Liver (tissue), 9 donors: ENCODE measurements around the gene SMOC2. TPM values are rescaled to one million over a fixed set of nuclear protein-coding genes. Genes with fewer than 3 reads are reported as not detected.

Source experiments
- DNase-seq: peaks from one replicate; pipeline ENCODE4 v3.0.0-alpha.2; 2017; ENCODE audit warnings: low spot score
- H3K27ac ChIP-seq, 2 donors: one replicate each; pipeline ENCODE4 v1.7.0; 2013; ENCODE audit warnings: inconsistent platforms in 2 of 2, low read length in 2 of 2, control low read depth in 1 of 2, low read depth in 1 of 2, mild to moderate bottlenecking in 1 of 2
- H3K27me3 ChIP-seq, 4 donors: one replicate each; pipeline versions ENCODE4 v1.6.1 to v1.7.0; 2013; ENCODE audit warnings: low read length in 3 of 4, inconsistent platforms in 1 of 4, mild to moderate bottlenecking in 1 of 4, moderate library complexity in 1 of 4; ENCODE audit not compliant: control insufficient read depth in 4 of 4, insufficient read depth in 4 of 4
- H3K36me3 ChIP-seq, 4 donors: one replicate each; pipeline versions ENCODE4 v1.6.1 to v1.7.0; 2013; ENCODE audit warnings: low read length in 3 of 4, mild to moderate bottlenecking in 3 of 4, low read depth in 1 of 4, moderate library complexity in 1 of 4; ENCODE audit not compliant: control insufficient read depth in 4 of 4, insufficient read depth in 3 of 4
- H3K4me1 ChIP-seq, 4 donors: one replicate each; pipeline versions ENCODE4 v1.6.1 to v1.7.0; 2013; ENCODE audit warnings: low read length in 3 of 4, mild to moderate bottlenecking in 3 of 4, moderate library complexity in 1 of 4; ENCODE audit not compliant: control insufficient read depth in 4 of 4, insufficient read depth in 4 of 4
- H3K4me3 ChIP-seq, 3 donors: one replicate each; pipeline versions ENCODE4 v1.6.1 to v1.7.0; 2013; ENCODE audit warnings: low read length in 3 of 3, control low read depth in 1 of 3, low read depth in 1 of 3, mild to moderate bottlenecking in 1 of 3
- H3K9ac ChIP-seq, 2 donors: one replicate each; pipeline ENCODE4 v1.7.0; 2013; ENCODE audit warnings: low read length in 2 of 2, mild to moderate bottlenecking in 2 of 2, moderate library complexity in 2 of 2, control low read depth in 1 of 2, low read depth in 1 of 2
- H3K9me3 ChIP-seq, 4 donors: one replicate each; pipeline versions ENCODE4 v1.6.1 to v1.7.0; 2013; ENCODE audit warnings: low read length in 3 of 4; ENCODE audit not compliant: control insufficient read depth in 4 of 4
- ATF3 ChIP-seq: IDR thresholded peaks from 2 replicates; pipeline ENCODE4 v1.6.1; 2016; ENCODE audit warnings: antibody characterized with exemption
- CTCF ChIP-seq: fragments of 150-350 bp; IDR thresholded peaks from 2 replicates; pipeline ENCODE4 v1.5.1; 2017; ENCODE audit warnings: improper control_type of control experiment, low read depth, low read length; ENCODE audit not compliant: missing input control
- EGR1 ChIP-seq, 2 donors: IDR thresholded peaks; 2 replicates each; pipeline ENCODE4 v1.6.1; 2016 to 2018; ENCODE audit warnings: antibody characterized with exemption in 2 of 2, low read depth in 2 of 2
- FOXA1 ChIP-seq: IDR thresholded peaks from 2 replicates; pipeline ENCODE4 v1.6.1; 2016; ENCODE audit warnings: antibody characterized with exemption
- FOXA2 ChIP-seq: IDR thresholded peaks from 2 replicates; pipeline ENCODE4 v1.6.1; 2016; ENCODE audit warnings: antibody characterized with exemption
- GABPA ChIP-seq, 2 donors: IDR thresholded peaks in 1 of 2; conservative IDR thresholded peaks in 1 of 2; 2 replicates each; pipeline ENCODE4 v1.6.1; 2016; ENCODE audit warnings: antibody characterized with exemption in 2 of 2, mild to moderate bottlenecking in 1 of 2, moderate library complexity in 1 of 2
- HNF4A ChIP-seq, 2 donors: conservative IDR thresholded peaks; 2 replicates each; pipeline ENCODE4 v1.6.1; 2016; ENCODE audit warnings: antibody characterized with exemption in 2 of 2, mild to moderate bottlenecking in 2 of 2
- HNF4G ChIP-seq: IDR thresholded peaks from 2 replicates; pipeline ENCODE4 v1.6.1; 2016; ENCODE audit warnings: antibody characterized with exemption
- JUND ChIP-seq, 2 donors: IDR thresholded peaks; 2 replicates each; pipeline ENCODE4 v1.6.1; 2016; ENCODE audit warnings: antibody characterized with exemption in 2 of 2
- MAX ChIP-seq: IDR thresholded peaks from 2 replicates; pipeline ENCODE4 v1.6.1; 2016; ENCODE audit warnings: antibody characterized with exemption
- NR2F2 ChIP-seq: IDR thresholded peaks from 2 replicates; pipeline ENCODE4 v1.6.1; 2016; ENCODE audit warnings: antibody characterized with exemption
- REST ChIP-seq: IDR thresholded peaks from 2 replicates; pipeline ENCODE4 v1.6.1; 2016; ENCODE audit warnings: antibody characterized with exemption, mild to moderate bottlenecking
- RXRA ChIP-seq, 2 donors: IDR thresholded peaks; 2 replicates each; pipeline ENCODE4 v1.6.1; 2017 to 2018; ENCODE audit warnings: antibody characterized with exemption in 2 of 2, mild to moderate bottlenecking in 1 of 2
- SP1 ChIP-seq: IDR thresholded peaks from 2 replicates; pipeline ENCODE4 v1.6.1; 2018; ENCODE audit warnings: antibody characterized with exemption, mild to moderate bottlenecking
- TAF1 ChIP-seq: conservative IDR thresholded peaks from 2 replicates; pipeline ENCODE4 v1.6.1; 2016; ENCODE audit warnings: antibody characterized with exemption, mild to moderate bottlenecking
- YY1 ChIP-seq: IDR thresholded peaks from 2 replicates; pipeline ENCODE4 v1.6.1; 2016; ENCODE audit warnings: antibody characterized with exemption, mild to moderate bottlenecking
- ZBTB33 ChIP-seq: IDR thresholded peaks from 2 replicates; pipeline ENCODE4 v1.6.1; 2016; ENCODE audit warnings: antibody characterized with exemption
- WGBS: extraction: QIAGEN DNeasy Blood & Tissue Kit; methylation state at CpG from one replicate; pipeline ENCODE4 v1.1.7; 2013; 5-methylcytosine and 5-hydroxymethylcytosine counted together
- polyA plus RNA-seq, 2 donors: library from polyadenylated mRNA; stranded (reverse) in 1 of 2; unstranded in 1 of 2; fragments of 200-250 nt in 1 of 2; fragments of >200 nt in 1 of 2; fragmentation: Nextera tagmentation in 1 of 2; extraction: Ambion mirVana in 1 of 2; gene quantifications; one replicate each; pipeline versions ENCODE4 v1.2.1 to v1.2.3, GENCODE V29; 2013 to 2015
- total RNA-seq, 2 donors: library from RNA; depleted of rRNA; stranded (reverse); fragments of >200 nt; gene quantifications; one replicate each; pipeline ENCODE4 v1.2.3, GENCODE V29; 2014
- donor health status: healthy.
- donor health status: healthy.
- donor health status: healthy.
- donor health status: healthy.
- donor health status: healthy.

SMOC2 gene
- total and polyA plus RNA-seq, 4 donors, result 0.23 to 1.9 (median 1.1) TPM

GRCh38 chr6:168678077-168678476, 237.1 kb downstream of the SMOC2 start:
- TF ChIP-seq HNF4G (no peak), REST (no peak), YY1 (no peak), EGR1 (IDR thresholded peaks at IDR 0.05; ENCODE audit: low read depth in 2 of 2) (no peak), HNF4A (conservative IDR thresholded peaks at IDR 0.05) (no peak), RXRA (IDR thresholded peaks at IDR 0.05) (no peak), FOXA1 (no peak), NR2F2 (no peak), GABPA (IDR thresholded peaks at IDR 0.05 in 1 of 2, conservative IDR thresholded peaks at IDR 0.05 in 1 of 2) (no peak), CTCF (no peak), SP1 (no peak), ATF3 (no peak)
- 57% methylated on average over 1 of the region's 1 CpG for WGBS
- DNase-seq, result no peak
- Histone ChIP-seq H3K4me1 (no peaks in the 10 kb centered on the region), H3K4me3 (no peak overlapping the region), H3K9ac (no peak overlapping the region), H3K27ac (no peak overlapping the region), H3K27me3 (no peaks in the 10 kb centered on the region), H3K9me3 (no peaks in the 10 kb centered on the region), H3K36me3 (no peaks in the 10 kb centered on the region)

GRCh38 chr6:168678588-168678987, 237.6 kb downstream of the SMOC2 start:
- Histone ChIP-seq H3K27ac (no peak overlapping the region), H3K9ac (no peak overlapping the region), H3K36me3 (no peaks in the 10 kb centered on the region), H3K9me3 (no peaks in the 10 kb centered on the region), H3K4me1 (no peaks in the 10 kb centered on the region), H3K27me3 (no peaks in the 10 kb centered on the region), H3K4me3 (no peak overlapping the region)
- peak; percentile 9 for DNase-seq
- no peak for TF ChIP-seq RXRA (IDR thresholded peaks at IDR 0.05)
- TF ChIP-seq TAF1, result no peak
- no peak for TF ChIP-seq CTCF
- TF ChIP-seq SP1, result no peak
- no peak for TF ChIP-seq ATF3
- TF ChIP-seq MAX, result no peak
- no peak for TF ChIP-seq FOXA2
- no peak for TF ChIP-seq ZBTB33
- no peak for TF ChIP-seq GABPA (IDR thresholded peaks at IDR 0.05 in 1 of 2, conservative IDR thresholded peaks at IDR 0.05 in 1 of 2)
- no peak for TF ChIP-seq HNF4A (conservative IDR thresholded peaks at IDR 0.05)
- no peak for TF ChIP-seq NR2F2
- no peak for TF ChIP-seq JUND (IDR thresholded peaks at IDR 0.05)
- no peak for TF ChIP-seq FOXA1
- no peak for TF ChIP-seq YY1
- 70% methylated on average over 5 of the region's 5 CpGs for WGBS
